Measurements from ENCODE around the gene DAAM2.

The DAAM2 gene

GRCh38 chr6:39929039-39929732 lies 137.0 kb downstream of the DAAM2 start:
- no peak for DNase-seq (ENCODE audit: low read depth in 2 of 2, low spot score in 1 of 2)

- DNase-seq (ENCODE audit: low read depth in 2 of 2, low spot score in 1 of 2) = no peak
These were observed 137.7 kb downstream of the DAAM2 start for GRCh38 chr6:39929733-39930461.

- DNase-seq (ENCODE audit: low read depth in 2 of 2, low spot score in 1 of 2) = no peak
These were observed 138.4 kb downstream of the DAAM2 start for GRCh38 chr6:39930540-39930939.

- DNase-seq (ENCODE audit: low read depth in 2 of 2, low spot score in 1 of 2) = no peak
These were observed 139.4 kb downstream of the DAAM2 start for GRCh38 chr6:39931607-39932006.

- no peak for DNase-seq (ENCODE audit: low read depth in 2 of 2, low spot score in 1 of 2)
These were observed 140.3 kb downstream of the DAAM2 start for GRCh38 chr6:39932386-39932910.

DNA sequence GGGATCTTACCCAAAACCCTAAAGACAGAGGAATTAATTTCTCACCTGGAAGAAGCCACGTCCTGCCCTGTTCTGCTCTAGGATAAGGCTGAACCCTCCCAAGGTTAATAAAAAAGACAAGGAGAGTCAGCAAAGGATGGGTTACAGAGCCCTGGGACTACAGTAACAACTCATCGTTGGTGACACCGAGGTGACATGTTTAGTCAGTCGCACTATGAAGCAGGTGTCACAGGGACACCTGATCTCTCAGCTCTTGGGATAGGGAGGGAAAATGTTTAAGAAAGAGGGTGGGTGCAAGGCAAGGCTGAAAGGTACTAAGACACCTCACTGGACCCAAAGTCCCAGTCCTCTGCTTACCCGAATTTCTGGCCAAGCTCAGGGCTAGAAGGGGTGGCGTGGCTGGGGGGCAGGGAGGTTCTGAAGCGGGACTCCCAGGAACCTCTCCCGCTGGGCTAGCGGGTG lies 141.5 kb downstream of the DAAM2 start:
- no peak for DNase-seq (ENCODE audit: low read depth in 2 of 2, low spot score in 1 of 2)

- peak in 1 of 2 donors; percentile 3 for DNase-seq (ENCODE audit: low read depth in 2 of 2, low spot score in 1 of 2)
These were observed 142.1 kb downstream of the DAAM2 start, which contains the start of gene MOCS1 for GRCh38 chr6:39934131-39934757. MOCS1 (minus strand) TSS chr6:39934462; CDS start chr6:39934417, 45 bp downstream.

DNA sequence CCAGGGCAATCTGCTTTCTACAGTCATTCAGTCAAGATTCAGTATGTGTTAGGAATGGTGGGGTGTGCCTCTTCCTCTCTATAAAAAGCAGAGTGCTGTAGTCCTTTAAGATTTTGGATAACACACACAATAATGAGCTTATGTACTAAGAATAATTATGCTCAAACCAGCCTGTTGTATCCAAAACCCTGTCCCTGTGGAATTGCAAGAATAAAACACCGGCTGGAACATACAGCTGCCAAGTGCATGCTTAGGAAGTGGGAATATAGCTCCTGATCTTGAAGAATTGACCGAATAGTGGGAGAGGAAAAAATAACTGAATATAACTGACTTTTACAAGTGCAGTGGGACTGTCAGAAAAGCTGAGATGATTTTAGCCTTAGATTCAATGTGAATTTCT lies 143.1 kb downstream of the DAAM2 start:
- DNase-seq (ENCODE audit: low read depth in 2 of 2, low spot score in 1 of 2) = no peak

DNA sequence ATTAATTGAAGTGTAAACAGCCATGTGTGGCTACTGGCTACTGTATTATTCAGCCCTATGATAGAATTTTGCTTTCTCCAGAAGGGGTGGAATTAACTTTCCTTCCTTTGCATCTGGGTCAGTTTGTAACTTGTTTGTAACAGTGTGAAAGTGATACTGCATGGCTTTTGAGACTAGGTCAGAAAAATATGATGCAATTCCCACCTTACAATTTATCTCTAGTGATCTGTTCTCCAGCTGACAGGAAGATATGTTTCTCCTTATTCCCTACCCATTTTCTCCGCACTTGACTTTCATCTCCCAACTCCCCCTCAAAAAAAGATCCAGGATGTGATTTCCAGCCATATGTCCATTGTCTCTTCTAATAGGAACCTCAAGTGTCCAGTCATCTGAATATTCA lies 144.7 kb downstream of the DAAM2 start:
- DNase-seq (ENCODE audit: low read depth in 2 of 2, low spot score in 1 of 2) = no peak

- DNase-seq (ENCODE audit: low read depth in 2 of 2, low spot score in 1 of 2) = no peak
These were observed 145.6 kb downstream of the DAAM2 start for GRCh38 chr6:39937686-39938333.

DNA sequence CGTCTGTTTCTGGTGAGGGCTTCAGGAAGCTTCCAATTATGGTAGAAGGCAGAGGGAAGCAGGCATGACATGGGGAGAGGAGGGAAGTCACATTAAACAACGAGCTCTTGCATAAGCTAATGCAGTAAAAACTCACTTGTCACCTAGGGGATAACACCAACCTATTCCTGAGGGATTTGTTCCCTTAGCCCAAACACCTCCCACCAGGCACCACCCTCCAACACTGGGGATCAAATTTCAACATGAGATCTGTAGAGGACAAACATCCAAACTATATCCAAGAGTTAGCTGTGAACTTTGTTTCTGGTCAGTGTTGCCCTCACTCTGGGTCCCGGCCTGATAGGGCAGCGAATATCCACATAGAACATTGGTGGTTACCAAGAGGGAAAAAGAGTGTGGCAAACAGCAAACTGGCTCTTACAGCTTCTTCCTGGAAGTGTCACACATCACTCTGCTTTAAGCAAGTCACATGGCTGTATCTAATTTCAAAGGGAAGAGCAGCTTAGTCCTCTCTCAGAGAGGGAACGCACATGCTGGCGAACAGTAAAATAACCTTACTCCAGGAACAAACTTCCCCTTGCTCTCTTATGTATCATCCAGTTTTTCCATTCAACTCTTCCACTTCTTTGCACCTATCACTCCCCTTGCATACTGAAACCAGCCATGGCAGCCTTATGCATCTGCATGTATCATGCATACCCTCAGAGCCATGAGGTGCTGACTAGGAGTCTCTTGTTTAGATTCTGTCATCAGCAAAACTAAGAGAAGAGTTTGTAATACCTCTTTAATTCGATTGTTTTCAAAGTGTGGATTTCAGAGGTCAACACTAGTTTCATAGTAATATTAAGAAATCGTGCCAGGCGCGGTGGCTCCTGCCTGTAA lies 146.8 kb downstream of the DAAM2 start:
- DNase-seq (ENCODE audit: low read depth in 2 of 2, low spot score in 1 of 2) = no peak

DNA sequence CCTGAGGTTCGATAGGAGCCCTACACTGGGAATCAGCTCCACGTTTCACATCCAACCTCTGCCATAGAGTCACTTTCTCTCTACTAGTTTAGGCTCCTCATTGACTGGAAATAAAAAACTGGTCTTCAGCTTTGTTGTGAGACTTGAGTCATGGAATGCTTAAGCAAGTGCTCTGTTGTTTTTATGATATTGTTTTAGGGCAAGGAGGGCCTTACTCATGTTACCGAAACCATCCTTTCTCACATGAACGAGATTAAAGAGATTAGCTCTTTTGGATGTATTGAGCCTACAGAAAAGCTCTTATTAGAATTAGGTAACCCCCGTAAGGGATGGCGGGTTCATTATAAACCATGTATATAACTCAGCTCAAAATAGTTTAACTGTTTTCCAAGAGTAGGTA lies 149.0 kb downstream of the DAAM2 start:
- no peak for DNase-seq (ENCODE audit: low read depth in 2 of 2, low spot score in 1 of 2)

- DNase-seq (ENCODE audit: low read depth in 2 of 2, low spot score in 1 of 2) = no peak
These were observed 149.6 kb downstream of the DAAM2 start for GRCh38 chr6:39941820-39942219.

- DNase-seq (ENCODE audit: low read depth in 2 of 2, low spot score in 1 of 2) = no peak
These were observed 150.9 kb downstream of the DAAM2 start for GRCh38 chr6:39942903-39943580.

DNA sequence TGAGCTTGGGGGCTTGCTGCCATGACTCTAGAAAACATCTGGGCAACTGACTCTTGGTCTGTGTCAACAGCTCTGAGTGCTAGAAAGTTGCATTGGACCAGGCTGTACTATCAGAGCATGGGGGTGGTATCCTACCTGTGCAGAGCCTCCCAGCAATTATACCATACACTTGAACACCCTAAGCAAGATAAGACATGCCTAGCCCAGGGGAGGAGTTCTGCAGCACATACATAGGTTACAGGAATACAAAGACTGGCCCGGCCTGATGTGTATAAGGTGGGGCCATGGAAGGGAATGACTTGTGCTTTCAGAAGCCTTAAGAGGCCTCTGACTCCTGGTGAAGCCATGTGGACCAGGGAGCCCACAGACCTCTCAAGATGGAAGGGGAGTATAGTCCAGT lies 153.4 kb downstream of the DAAM2 start:
- no peak for DNase-seq (ENCODE audit: low read depth in 2 of 2, low spot score in 1 of 2)

GRCh38 chr6:39947611-39948068 lies 155.5 kb downstream of the DAAM2 start:
- no peak for DNase-seq (ENCODE audit: low read depth in 2 of 2, low spot score in 1 of 2)

DNA sequence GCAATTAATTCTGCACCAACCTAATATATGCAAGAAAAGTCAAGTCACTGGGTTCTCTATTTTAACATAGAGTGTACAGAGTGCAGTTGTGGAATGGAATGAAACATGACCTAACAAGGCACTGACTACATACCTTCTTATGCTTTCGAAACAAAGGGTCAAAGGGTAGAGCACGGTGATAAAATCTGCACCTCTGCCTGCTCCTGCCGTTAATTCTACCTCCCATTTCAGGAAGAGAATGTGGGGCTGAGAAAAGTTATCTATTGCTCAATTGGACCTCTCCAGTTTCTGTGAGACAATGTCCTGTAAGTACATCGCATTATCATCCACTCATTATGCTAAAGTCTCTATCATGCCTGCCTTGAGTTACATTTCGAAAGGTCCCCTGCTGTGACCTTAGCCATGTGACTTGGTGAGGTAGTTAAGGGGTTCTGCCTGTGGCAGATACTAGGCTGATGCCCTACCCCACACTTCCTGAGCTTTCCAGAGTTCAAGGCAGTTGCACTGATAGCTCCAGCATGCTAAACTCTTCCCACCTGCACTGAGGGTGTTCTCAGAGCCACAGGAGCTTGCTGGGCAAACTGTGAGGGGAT lies 156.1 kb downstream of the DAAM2 start:
- no peak for DNase-seq (ENCODE audit: low read depth in 2 of 2, low spot score in 1 of 2)

GRCh38 chr6:39950125-39950720 lies 158.0 kb downstream of the DAAM2 start:
- DNase-seq (ENCODE audit: low read depth in 2 of 2, low spot score in 1 of 2) = no peak

GRCh38 chr6:39951191-39951590 lies 159.0 kb downstream of the DAAM2 start:
- no peak for DNase-seq (ENCODE audit: low read depth in 2 of 2, low spot score in 1 of 2)

Data from stimulated activated CD8-positive, alpha-beta memory T cell treated with anti-CD3 and anti-CD28 coated beads, Interleukin-4, amount 100 ng/mL, for 1 hour (primary cell).